Thyroid gland (tissue), 4 donors: ENCODE data around the gene JAKMIP1. TPM values are rescaled to one million over a fixed set of nuclear protein-coding genes. Genes with fewer than 3 reads are reported as not detected.
A peak's percentile ranks its signal among the peaks of the same experiment; 100 is the strongest.
"Not testable (repeated sequence)": the region's sequence is repeated elsewhere in the genome, so short reads cannot be mapped to it uniquely, and the experiment has no call there.

Experiments
- DNase-seq, 2 donors: peaks; one replicate each; pipeline ENCODE4 v3.0.0-alpha.2; 2019
- H3K27ac ChIP-seq, 3 donors: fragments of 200-600 bp; sonication (generic); 1 replicate in 2 of 3; 2 replicates in 1 of 3; pipeline ENCODE4 v1.5.1; 2016 to 2019; ENCODE audit warnings: mild to moderate bottlenecking in 1 of 3, moderate library complexity in 1 of 3
- H3K27me3 ChIP-seq: fragments of 200-600 bp; sonication (generic); one replicate; pipeline ENCODE4 v1.5.1; 2019
- H3K36me3 ChIP-seq, 2 donors: fragments of 200-600 bp; sonication (generic); one replicate each; pipeline ENCODE4 v1.5.1; 2016 to 2019
- H3K4me1 ChIP-seq, 2 donors: fragments of 200-600 bp; sonication (generic); one replicate each; pipeline ENCODE4 v1.5.1; 2017 to 2019
- H3K4me3 ChIP-seq, 3 donors: fragments of 200-600 bp; sonication (generic); replicated peaks in 1 of 3; 1 replicate in 2 of 3; 2 replicates in 1 of 3; pipeline ENCODE4 v1.5.1; 2016; ENCODE audit warnings: mild to moderate bottlenecking in 1 of 3
- H3K9me3 ChIP-seq: fragments of 200-600 bp; sonication (generic); one replicate; pipeline ENCODE4 v1.5.1; 2017
- CTCF ChIP-seq, 6 experiments: fragments of 200-600 bp in 3 of 6; fragments of 450-650 bp in 3 of 6; sonication (generic) in 3 of 6; IDR thresholded peaks; one replicate each; pipeline ENCODE4 v1.5.1; 2016 to 2019; ENCODE audit warnings: antibody characterized with exemption in 6 of 6, mild to moderate bottlenecking in 2 of 6, inconsistent platforms in 1 of 6, moderate library complexity in 1 of 6
- POLR2A ChIP-seq, 2 donors: fragments of 450-650 bp; IDR thresholded peaks; one replicate each; pipeline ENCODE4 v1.6.1; 2017; ENCODE audit warnings: antibody characterized with exemption in 2 of 2, mild to moderate bottlenecking in 2 of 2, moderate library complexity in 1 of 2
- WGBS, 2 donors: methylation state at CpG; one replicate each; pipeline ENCODE4 v1.1.5; 2017; 5-methylcytosine and 5-hydroxymethylcytosine counted together
- intact Hi-C: fragments of 100-400 bp; cut with DNase I; formaldehyde crosslinking; loops from one replicate; pipeline ENCODE4 v1.15.1; 2023
- total RNA-seq, 4 donors: library from RNA; depleted of rRNA; stranded (reverse); fragments of >200 nt; gene quantifications; one replicate each; pipeline ENCODE4 v1.2.3, GENCODE V29; 2016

JAKMIP1 gene
- total RNA-seq, 4 donors from 2014 or later: 0.67 to 1.9 (median 1.1) TPM

GRCh38 chr4:5998333-5998936, 201.9 kb downstream of the JAKMIP1 start:
- Histone ChIP-seq H3K4me3 (no peak overlapping the region), H3K36me3 (no peaks in the 10 kb centered on the region), H3K27me3 (no peaks in the 10 kb centered on the region), H3K27ac (no peak overlapping the region), H3K9me3 (no peaks in the 10 kb centered on the region), H3K4me1 (no peaks in the 10 kb centered on the region)
- 2 to 3% methylated on average over 8 to 9 of the region's 9 CpGs for WGBS, 2 donors
- TF ChIP-seq POLR2A (IDR thresholded peaks at IDR 0.05) (no peak), CTCF (IDR thresholded peaks at IDR 0.05) (peak; percentile 83 to 95 (median 90))
- peak; percentile 73 to 74 for DNase-seq
- intact Hi-C loops: loop anchor here (5.0 to 10.0 kb wide), 2 partner anchors 246 to 334 kb away; no protein-coding TSS in a partner anchor

- TF ChIP-seq POLR2A (IDR thresholded peaks at IDR 0.05) (no peak), CTCF (IDR thresholded peaks at IDR 0.05) (no peak)
- no peak for DNase-seq
- H3K27me3 ChIP-seq: no peaks in the 10 kb centered on the region
- intact Hi-C loops: loop anchor here (5.0 to 10.0 kb wide), 2 partner anchors 248 to 336 kb away; no protein-coding TSS in a partner anchor
- H3K27ac ChIP-seq: no peak overlapping the region
- 54 to 57% methylated on average over 4 of the region's 4 CpGs for WGBS, 2 donors
- no peaks in the 10 kb centered on the region for H3K9me3 ChIP-seq
- H3K4me3 ChIP-seq: no peak overlapping the region
- H3K4me1 ChIP-seq: no peaks in the 10 kb centered on the region
- H3K36me3 ChIP-seq: no peaks in the 10 kb centered on the region
Measured at GRCh38 chr4:5996641-5997040, 203.7 kb downstream of the JAKMIP1 start.

GRCh38 chr4:5995901-5996623, 204.3 kb downstream of the JAKMIP1 start:
- no peaks in the 10 kb centered on the region for H3K36me3 ChIP-seq
- H3K4me1 ChIP-seq: no peaks in the 10 kb centered on the region
- DNase-seq: no peak
- H3K27me3 ChIP-seq: no peaks in the 10 kb centered on the region
- H3K4me3 ChIP-seq: no peak overlapping the region
- 68 to 74% methylated on average over 19 of the region's 19 CpGs for WGBS, 2 donors
- no peak overlapping the region for H3K27ac ChIP-seq
- intact Hi-C loops: loop anchor here (5.0 to 10.0 kb wide), 2 partner anchors 249 to 336 kb away; no protein-coding TSS in a partner anchor
- TF ChIP-seq CTCF (IDR thresholded peaks at IDR 0.05): no peak
- no peak for TF ChIP-seq POLR2A (IDR thresholded peaks at IDR 0.05)
- no peaks in the 10 kb centered on the region for H3K9me3 ChIP-seq

GRCh38 chr4:5993876-5994811, 206.2 kb downstream of the JAKMIP1 start:
- H3K9me3 ChIP-seq: no peaks in the 10 kb centered on the region
- no peaks in the 10 kb centered on the region for H3K36me3 ChIP-seq
- 83 to 87% methylated on average over 5 to 18 of the region's 23 CpGs for WGBS, 2 donors
- no peaks in the 10 kb centered on the region for H3K4me1 ChIP-seq
- intact Hi-C loops: loop anchor here (10.0 kb wide), 1 partner anchor 251 kb away; no protein-coding TSS in a partner anchor
- no peak overlapping the region for H3K27ac ChIP-seq
- no peak for TF ChIP-seq CTCF (IDR thresholded peaks at IDR 0.05)
- no peak for TF ChIP-seq POLR2A (IDR thresholded peaks at IDR 0.05)
- H3K27me3 ChIP-seq: no peaks in the 10 kb centered on the region
- DNase-seq: no peak
- no peak overlapping the region for H3K4me3 ChIP-seq

GRCh38 chr4:5993346-5993745, 207.0 kb downstream of the JAKMIP1 start:
- H3K4me3 ChIP-seq, H3K4me1 ChIP-seq, H3K36me3 ChIP-seq, DNase-seq, H3K27me3 ChIP-seq, H3K27ac ChIP-seq, H3K9me3 ChIP-seq: not testable (repeated sequence)
- intact Hi-C loops: loop anchor here (10.0 kb wide), 1 partner anchor 251 kb away; no protein-coding TSS in a partner anchor
- WGBS, 2 donors: 81 to 93% methylated on average over 4 to 9 of the region's 9 CpGs
